ENCODE results near the gene TSC22D4. TPM values are rescaled to one million over a fixed set of nuclear protein-coding genes. Genes with fewer than 3 reads are reported as not detected.
A peak's percentile ranks its signal among the peaks of the same experiment; 100 is the strongest.

TSC22D4 gene
- total and polyA plus RNA-seq, 9 of the 15 experiments (the other 6 are each of a cell fraction or from before 2014, with no cell fraction given), result 0.37 to 107 (median 28.7) TPM

DNA sequence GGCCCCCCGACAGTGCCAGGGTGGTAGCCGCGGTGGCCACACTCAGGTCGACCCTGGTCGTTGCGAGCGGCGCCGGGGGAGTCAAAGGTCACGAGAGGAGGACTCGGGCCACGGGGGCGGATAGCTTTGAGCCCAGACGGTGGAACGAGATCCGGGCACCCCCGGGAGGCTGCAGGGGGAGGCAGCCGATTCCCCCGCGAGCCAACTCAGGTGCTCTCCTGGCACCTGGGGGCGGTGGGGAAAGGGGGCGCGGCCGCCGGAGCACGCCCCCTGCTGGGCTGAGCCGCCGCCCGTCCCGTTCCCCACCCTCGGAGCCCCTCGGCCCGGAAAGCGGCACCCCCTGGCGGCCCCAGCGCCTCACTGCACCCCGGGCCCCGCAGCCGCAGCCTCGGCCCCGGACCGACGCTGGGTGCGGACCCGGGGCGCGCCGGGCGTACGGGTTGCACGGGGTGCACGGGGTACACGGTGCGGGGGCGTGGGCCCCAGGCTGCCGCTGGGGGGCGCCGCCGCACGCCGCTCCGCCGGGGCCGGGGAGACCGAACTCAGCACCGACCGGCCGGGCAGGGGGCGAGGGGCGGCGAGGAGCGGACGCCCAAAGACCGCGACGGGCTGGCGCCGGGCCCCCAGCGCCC lies 4.2 kb upstream of the TSC22D4 start (continued):
- TF ChIP-seq, protein P1, sequence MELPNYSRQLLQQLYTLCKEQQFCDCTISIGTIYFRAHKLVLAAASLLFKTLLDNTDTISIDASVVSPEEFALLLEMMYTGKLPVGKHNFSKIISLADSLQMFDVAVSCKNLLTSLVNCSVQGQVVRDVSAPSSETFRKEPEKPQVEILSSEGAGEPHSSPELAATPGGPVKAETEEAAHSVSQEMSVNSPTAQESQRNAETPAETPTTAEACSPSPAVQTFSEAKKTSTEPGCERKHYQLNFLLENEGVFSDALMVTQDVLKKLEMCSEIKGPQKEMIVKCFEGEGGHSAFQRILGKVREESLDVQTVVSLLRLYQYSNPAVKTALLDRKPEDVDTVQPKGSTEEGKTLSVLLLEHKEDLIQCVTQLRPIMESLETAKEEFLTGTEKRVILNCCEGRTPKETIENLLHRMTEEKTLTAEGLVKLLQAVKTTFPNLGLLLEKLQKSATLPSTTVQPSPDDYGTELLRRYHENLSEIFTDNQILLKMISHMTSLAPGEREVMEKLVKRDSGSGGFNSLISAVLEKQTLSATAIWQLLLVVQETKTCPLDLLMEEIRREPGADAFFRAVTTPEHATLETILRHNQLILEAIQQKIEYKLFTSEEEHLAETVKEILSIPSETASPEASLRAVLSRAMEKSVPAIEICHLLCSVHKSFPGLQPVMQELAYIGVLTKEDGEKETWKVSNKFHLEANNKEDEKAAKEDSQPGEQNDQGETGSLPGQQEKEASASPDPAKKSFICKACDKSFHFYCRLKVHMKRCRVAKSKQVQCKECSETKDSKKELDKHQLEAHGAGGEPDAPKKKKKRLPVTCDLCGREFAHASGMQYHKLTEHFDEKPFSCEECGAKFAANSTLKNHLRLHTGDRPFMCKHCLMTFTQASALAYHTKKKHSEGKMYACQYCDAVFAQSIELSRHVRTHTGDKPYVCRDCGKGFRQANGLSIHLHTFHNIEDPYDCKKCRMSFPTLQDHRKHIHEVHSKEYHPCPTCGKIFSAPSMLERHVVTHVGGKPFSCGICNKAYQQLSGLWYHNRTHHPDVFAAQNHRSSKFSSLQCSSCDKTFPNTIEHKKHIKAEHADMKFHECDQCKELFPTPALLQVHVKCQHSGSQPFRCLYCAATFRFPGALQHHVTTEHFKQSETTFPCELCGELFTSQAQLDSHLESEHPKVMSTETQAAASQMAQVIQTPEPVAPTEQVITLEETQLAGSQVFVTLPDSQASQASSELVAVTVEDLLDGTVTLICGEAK (IDR thresholded peaks at IDR 0.05), result 0 out of 2 replicates have a peak, but pooled peaks have one; percentile 45
- TF ChIP-seq, protein P1 (CRISPR knock-in tag; IDR thresholded peaks at IDR 0.05), result no peak
- TF ChIP-seq, protein P2, sequence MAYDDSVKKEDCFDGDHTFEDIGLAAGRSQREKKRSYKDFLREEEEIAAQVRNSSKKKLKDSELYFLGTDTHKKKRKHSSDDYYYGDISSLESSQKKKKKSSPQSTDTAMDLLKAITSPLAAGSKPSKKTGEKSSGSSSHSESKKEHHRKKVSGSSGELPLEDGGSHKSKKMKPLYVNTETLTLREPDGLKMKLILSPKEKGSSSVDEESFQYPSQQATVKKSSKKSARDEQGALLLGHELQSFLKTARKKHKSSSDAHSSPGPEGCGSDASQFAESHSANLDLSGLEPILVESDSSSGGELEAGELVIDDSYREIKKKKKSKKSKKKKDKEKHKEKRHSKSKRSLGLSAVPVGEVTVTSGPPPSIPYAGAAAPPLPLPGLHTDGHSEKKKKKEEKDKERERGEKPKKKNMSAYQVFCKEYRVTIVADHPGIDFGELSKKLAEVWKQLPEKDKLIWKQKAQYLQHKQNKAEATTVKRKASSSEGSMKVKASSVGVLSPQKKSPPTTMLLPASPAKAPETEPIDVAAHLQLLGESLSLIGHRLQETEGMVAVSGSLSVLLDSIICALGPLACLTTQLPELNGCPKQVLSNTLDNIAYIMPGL (CRISPR knock-in tag; IDR thresholded peaks at IDR 0.05), result peak; percentile 89; the same call in 1 of the 2 replicates
- TF ChIP-seq, protein P3, sequence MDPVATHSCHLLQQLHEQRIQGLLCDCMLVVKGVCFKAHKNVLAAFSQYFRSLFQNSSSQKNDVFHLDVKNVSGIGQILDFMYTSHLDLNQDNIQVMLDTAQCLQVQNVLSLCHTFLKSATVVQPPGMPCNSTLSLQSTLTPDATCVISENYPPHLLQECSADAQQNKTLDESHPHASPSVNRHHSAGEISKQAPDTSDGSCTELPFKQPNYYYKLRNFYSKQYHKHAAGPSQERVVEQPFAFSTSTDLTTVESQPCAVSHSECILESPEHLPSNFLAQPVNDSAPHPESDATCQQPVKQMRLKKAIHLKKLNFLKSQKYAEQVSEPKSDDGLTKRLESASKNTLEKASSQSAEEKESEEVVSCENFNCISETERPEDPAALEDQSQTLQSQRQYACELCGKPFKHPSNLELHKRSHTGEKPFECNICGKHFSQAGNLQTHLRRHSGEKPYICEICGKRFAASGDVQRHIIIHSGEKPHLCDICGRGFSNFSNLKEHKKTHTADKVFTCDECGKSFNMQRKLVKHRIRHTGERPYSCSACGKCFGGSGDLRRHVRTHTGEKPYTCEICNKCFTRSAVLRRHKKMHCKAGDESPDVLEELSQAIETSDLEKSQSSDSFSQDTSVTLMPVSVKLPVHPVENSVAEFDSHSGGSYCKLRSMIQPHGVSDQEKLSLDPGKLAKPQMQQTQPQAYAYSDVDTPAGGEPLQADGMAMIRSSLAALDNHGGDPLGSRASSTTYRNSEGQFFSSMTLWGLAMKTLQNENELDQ (CRISPR knock-in tag; IDR thresholded peaks at IDR 0.05; ENCODE audit: borderline replicate concordance), result no peak
- TF ChIP-seq EWSR1 (IDR thresholded peaks at IDR 0.05; ENCODE audit: borderline replicate concordance, low read depth, partially characterized antibody) (no peak), CREM (IDR thresholded peaks at IDR 0.05; ENCODE audit: low read depth) (peak; percentile 54; the same call in 1 of the 2 replicates), DDX20 (tag; IDR thresholded peaks at IDR 0.05; ENCODE audit: low read depth) (no peak), RB1 (IDR thresholded peaks at IDR 0.05; ENCODE audit: low read depth) (peak; percentile 99), FOSL1 (tag; conservative IDR thresholded peaks at IDR 0.05) (0 out of 2 replicates have a peak, but pooled peaks have one; percentile 41)
- TF ChIP-seq, protein P4, sequence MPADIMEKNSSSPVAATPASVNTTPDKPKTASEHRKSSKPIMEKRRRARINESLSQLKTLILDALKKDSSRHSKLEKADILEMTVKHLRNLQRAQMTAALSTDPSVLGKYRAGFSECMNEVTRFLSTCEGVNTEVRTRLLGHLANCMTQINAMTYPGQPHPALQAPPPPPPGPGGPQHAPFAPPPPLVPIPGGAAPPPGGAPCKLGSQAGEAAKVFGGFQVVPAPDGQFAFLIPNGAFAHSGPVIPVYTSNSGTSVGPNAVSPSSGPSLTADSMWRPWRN (IDR thresholded peaks at IDR 0.05; ENCODE audit: low read depth), result no peak

Data from K562 (cell line).